CD4-positive, alpha-beta memory T cell (primary cell): Measurements from ENCODE around the gene PRSS1. TPM values are rescaled to one million over a fixed set of nuclear protein-coding genes. Genes with fewer than 3 reads are reported as not detected.
"Not testable (repeated sequence)": the region's sequence is repeated elsewhere in the genome, so short reads cannot be mapped to it uniquely, and the experiment has no call there.

Experiments
- CTCF ChIA-PET: fragments of 350-600 bp; sonication (Branson Sonifier 250); formaldehyde crosslinking; loops from one replicate; lab custom pipeline; 2021; ENCODE audit warnings: inconsistent platforms; ENCODE audit not compliant: partially characterized antibody; lab: Charles Lee
- POLR2A ChIA-PET: fragments of 350-600 bp; sonication (Branson Sonifier 250); formaldehyde crosslinking; loops from one replicate; lab custom pipeline; 2021; ENCODE audit not compliant: partially characterized antibody; lab: Charles Lee
- DNase-seq, 5 donors: peaks; one replicate each; pipeline versions ENCODE4 v3.0.0 to v3.0.0-alpha.2; 2020 to 2022; ENCODE audit warnings: mixed read lengths in 1 of 5
- H3K27ac ChIP-seq: one replicate; pipeline ENCODE4 v1.7.0; 2013; ENCODE audit warnings: low read depth, low read length
- H3K27me3 ChIP-seq: 2 replicates; pipeline ENCODE4 v1.7.0; 2013; ENCODE audit warnings: mild to moderate bottlenecking, low read length, moderate library complexity; ENCODE audit not compliant: insufficient read depth
- H3K36me3 ChIP-seq: 2 replicates; pipeline ENCODE4 v1.7.0; 2013; ENCODE audit warnings: mild to moderate bottlenecking, low read length, moderate library complexity; ENCODE audit not compliant: insufficient read depth
- H3K4me1 ChIP-seq: 2 replicates; pipeline ENCODE4 v1.7.0; 2013; ENCODE audit warnings: mild to moderate bottlenecking, low read length, moderate library complexity; ENCODE audit not compliant: insufficient read depth
- H3K4me3 ChIP-seq, 2 donors: one replicate each; pipeline ENCODE4 v1.7.0; 2013; ENCODE audit warnings: low read length in 2 of 2, mild to moderate bottlenecking in 1 of 2
- H3K9me3 ChIP-seq, 2 donors: one replicate each; pipeline ENCODE4 v1.7.0; 2013; ENCODE audit warnings: low read length in 2 of 2, control low read depth in 1 of 2; ENCODE audit not compliant: control insufficient read depth in 1 of 2
- H3K27ac Mint-ChIP-seq, 7 donors: one replicate each; pipeline ENCODE4 v1.8.0; 2020 to 2021; ENCODE audit warnings: mixed read lengths in 7 of 7, mild to moderate bottlenecking in 6 of 7, inconsistent platforms in 3 of 7, moderate library complexity in 3 of 7
- H3K27me3 Mint-ChIP-seq, 2 donors: one replicate each; pipeline ENCODE4 v1.8.0; 2020 to 2021; ENCODE audit warnings: mixed read lengths in 2 of 2
- H3K36me3 Mint-ChIP-seq, 2 donors: one replicate each; pipeline ENCODE4 v1.8.0; 2020 to 2021; ENCODE audit warnings: mixed read lengths in 2 of 2, inconsistent platforms in 1 of 2, mild to moderate bottlenecking in 1 of 2
- H3K4me1 Mint-ChIP-seq, 4 donors: one replicate each; pipeline ENCODE4 v1.8.0; 2020 to 2021; ENCODE audit warnings: mixed read lengths in 4 of 4, mild to moderate bottlenecking in 1 of 4
- H3K4me3 Mint-ChIP-seq, 8 donors: one replicate each; pipeline ENCODE4 v1.8.0; 2020 to 2021; ENCODE audit warnings: mixed read lengths in 8 of 8, mild to moderate bottlenecking in 7 of 8, moderate library complexity in 6 of 8, inconsistent platforms in 3 of 8
- H3K9me3 Mint-ChIP-seq, 8 donors: one replicate each; pipeline ENCODE4 v1.8.0; 2020 to 2021; ENCODE audit warnings: mixed read lengths in 8 of 8, mild to moderate bottlenecking in 5 of 8, inconsistent platforms in 3 of 8, moderate library complexity in 1 of 8
- intact Hi-C: fragments of 100-400 bp; cut with micrococcal nuclease; formaldehyde crosslinking; loops from one replicate; pipeline ENCODE4 v1.15.1; 2023
- polyA plus RNA-seq, 2 donors: library from polyadenylated mRNA; unstranded; fragments of 300-500 nt; fragmentation: Illumina TruSeq; gene quantifications; one replicate each; pipeline ENCODE4 v1.2.3, GENCODE V29; 2021
- total RNA-seq, 2 experiments: library from RNA; stranded (reverse); gene quantifications; one replicate each; pipeline ENCODE4 v1.2.3, GENCODE V29; 2021

Gene PRSS1
- total RNA-seq (under 1 TPM in 1 of 2 experiments, not detected in 1; 0.44 TPM), polyA plus RNA-seq (not detected)

GRCh38 chr7:142749218-142749993 lies at the start of gene PRSS1:
PRSS1 (plus strand) TSS chr7:142749472; CDS start chr7:142749485, 13 bp downstream.
- H3K27me3 ChIP-seq = no peaks in the 10 kb centered on the region
- POLR2A ChIA-PET = no interaction called here
- H3K4me3 Mint-ChIP-seq = no peak within 1 kb of the TSS
- DNase-seq = no peak
- CTCF ChIA-PET = no interaction called here
- H3K9me3 ChIP-seq = no peaks in the 10 kb centered on the region
- no peaks in the 10 kb centered on the region for H3K4me1 Mint-ChIP-seq
- no peaks in the 10 kb centered on the region for H3K27me3 Mint-ChIP-seq
- intact Hi-C loops = no loop called here
- peaks cover 0 to 2% (median 0%) of the 10 kb centered on the region in 8 donors for H3K9me3 Mint-ChIP-seq
- no peaks in the 10 kb centered on the region for H3K36me3 ChIP-seq
- no peaks in the 10 kb centered on the region for H3K4me1 ChIP-seq
- no peak within 1 kb of the TSS for H3K27ac Mint-ChIP-seq
- no peaks in the 10 kb centered on the region for H3K36me3 Mint-ChIP-seq
- H3K27ac ChIP-seq = no peak within 1 kb of the TSS
- no peak within 1 kb of the TSS for H3K4me3 ChIP-seq

DNA sequence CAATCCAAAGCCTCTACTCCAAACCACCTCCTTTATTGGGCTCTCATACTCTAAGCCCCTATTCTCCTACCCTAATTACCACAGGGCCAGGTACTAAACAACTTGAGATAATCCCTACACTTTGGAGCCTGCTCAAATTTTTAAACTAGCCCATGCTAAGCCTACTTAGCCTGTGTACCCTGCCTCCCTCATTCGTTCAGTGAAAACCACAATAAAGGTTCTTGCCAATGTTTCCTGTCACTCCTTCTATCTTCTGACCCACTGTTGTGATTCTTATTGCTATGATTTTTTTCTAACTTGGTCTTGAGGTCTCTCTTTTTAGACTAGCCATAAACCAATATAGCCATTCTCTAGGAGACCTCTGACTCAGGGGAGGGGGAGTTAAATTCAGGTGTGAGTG lies 48.3 kb upstream of the PRSS1 start:
- H3K36me3 ChIP-seq, H3K9me3 ChIP-seq, H3K27ac ChIP-seq, H3K4me3 ChIP-seq, H3K36me3 Mint-ChIP-seq, H3K9me3 Mint-ChIP-seq, intact Hi-C loops, DNase-seq, H3K27me3 ChIP-seq, H3K27me3 Mint-ChIP-seq: not testable (repeated sequence)
- CTCF ChIA-PET = interaction anchor here (1.6 kb wide), 1 partner anchor 12 kb away, joined by 7 read pairs; no protein-coding TSS in a partner anchor
- Mint-ChIP-seq H3K4me3 (peak overlapping the region in 7 of 8 donors; percentile 34 to 83 (median 72)), H3K27ac (peak overlapping the region; percentile 49 to 96 (median 91)), H3K4me1 (peaks cover 28 to 50% (median 39%) of the 10 kb centered on the region in 4 donors)
- POLR2A ChIA-PET = interaction anchor here (1.7 kb wide), 1 partner anchor 14 kb away, joined by 5 read pairs; no protein-coding TSS in a partner anchor
- H3K4me1 ChIP-seq = peaks cover 29% of the 10 kb centered on the region

DNA sequence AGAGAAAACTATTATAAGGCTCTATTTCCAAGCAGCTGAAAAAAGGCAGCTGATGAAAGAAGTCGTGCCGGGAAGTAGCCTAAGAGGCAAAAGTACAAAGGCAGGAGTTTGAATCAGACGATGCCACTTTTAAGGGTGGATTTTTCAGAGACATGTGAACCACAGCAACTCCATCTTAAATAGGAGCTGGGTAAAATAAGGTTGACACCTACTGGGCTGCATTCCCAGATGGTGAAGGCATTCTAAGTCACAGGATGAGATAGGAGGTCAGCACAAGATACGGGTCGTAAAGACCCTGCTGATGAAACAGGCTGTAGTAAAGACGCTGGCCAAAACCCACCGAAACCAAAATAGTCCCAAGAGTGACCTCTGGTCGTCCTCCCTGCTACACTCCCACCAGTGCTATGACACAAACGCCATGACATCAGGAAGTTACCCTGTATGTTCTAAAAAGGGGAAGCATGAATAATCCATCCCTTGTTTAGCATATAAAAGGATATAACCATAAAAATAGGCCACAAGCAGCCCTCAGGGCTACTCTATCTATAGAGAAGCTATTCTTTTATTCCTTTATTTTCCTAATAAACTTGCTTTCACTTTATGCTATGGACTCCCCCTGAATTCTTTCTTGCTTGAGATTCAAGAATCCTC lies 45.5 kb upstream of the PRSS1 start:
- intact Hi-C loops = no loop called here
- no peak for DNase-seq
- ChIA-PET CTCF (no interaction called here), POLR2A (no interaction called here)
- H3K4me3 Mint-ChIP-seq = no peak overlapping the region
- H3K4me3 ChIP-seq = no peak overlapping the region
- no peaks in the 10 kb centered on the region for H3K36me3 Mint-ChIP-seq
- no peaks in the 10 kb centered on the region for H3K27me3 ChIP-seq
- H3K36me3 ChIP-seq = no peaks in the 10 kb centered on the region
- H3K9me3 Mint-ChIP-seq = no peaks in the 10 kb centered on the region
- H3K27ac ChIP-seq = no peak overlapping the region
- no peaks in the 10 kb centered on the region for H3K9me3 ChIP-seq
- peak overlapping the region in 1 of 7 donors; percentile 10 for H3K27ac Mint-ChIP-seq
- H3K4me1 ChIP-seq = peaks cover 33% of the 10 kb centered on the region
- H3K4me1 Mint-ChIP-seq = peaks cover 25 to 49% (median 36%) of the 10 kb centered on the region in 4 donors
- no peaks in the 10 kb centered on the region for H3K27me3 Mint-ChIP-seq

GRCh38 chr7:142708726-142709125 lies 40.5 kb upstream of the PRSS1 start:
- H3K4me3 ChIP-seq, H3K27me3 Mint-ChIP-seq, DNase-seq, POLR2A ChIA-PET, H3K27ac ChIP-seq, H3K27me3 ChIP-seq, intact Hi-C loops, H3K36me3 Mint-ChIP-seq, H3K9me3 Mint-ChIP-seq, H3K36me3 ChIP-seq, H3K9me3 ChIP-seq: not testable (repeated sequence)
- peaks cover 46% of the 10 kb centered on the region for H3K4me1 ChIP-seq
- Mint-ChIP-seq H3K4me1 (peaks cover 19 to 50% (median 40%) of the 10 kb centered on the region in 4 donors), H3K27ac (peak overlapping the region in 5 of 7 donors; percentile 38 to 86 (median 73)), H3K4me3 (peak overlapping the region in 5 of 8 donors; percentile 6 to 55 (median 35))
- CTCF ChIA-PET = interaction anchor here (2.1 kb wide), 1 partner anchor 74 kb away, joined by 6 read pairs; no protein-coding TSS in a partner anchor

GRCh38 chr7:142709921-142710320 lies 39.4 kb upstream of the PRSS1 start:
- no peak overlapping the region for H3K27ac ChIP-seq
- Mint-ChIP-seq H3K27me3 (no peaks in the 10 kb centered on the region), H3K9me3 (no peaks in the 10 kb centered on the region), H3K36me3 (no peaks in the 10 kb centered on the region), H3K4me3 (peak overlapping the region in 5 of 8 donors; percentile 3 to 36 (median 17)), H3K27ac (peak overlapping the region in 6 of 7 donors; percentile 62 to 89 (median 85)), H3K4me1 (peaks cover 23 to 61% (median 48%) of the 10 kb centered on the region in 4 donors)
- H3K4me3 ChIP-seq = no peak overlapping the region
- H3K27me3 ChIP-seq = no peaks in the 10 kb centered on the region
- peaks cover 58% of the 10 kb centered on the region for H3K4me1 ChIP-seq
- CTCF ChIA-PET = interaction anchor here (1.5 kb wide), 1 partner anchor 21 kb away, joined by 3 read pairs; no protein-coding TSS in a partner anchor
- POLR2A ChIA-PET = no interaction called here
- H3K9me3 ChIP-seq = no peaks in the 10 kb centered on the region
- no peak for DNase-seq
- intact Hi-C loops = loop anchor here (5.0 to 10.0 kb wide), 2 partner anchors 43 to 75 kb away; no protein-coding TSS in a partner anchor
- H3K36me3 ChIP-seq = no peaks in the 10 kb centered on the region

- Mint-ChIP-seq H3K27ac (peak overlapping the region; percentile 85 to 95 (median 93)), H3K4me1 (peaks cover 25 to 72% (median 55%) of the 10 kb centered on the region in 4 donors), H3K9me3 (no peaks in the 10 kb centered on the region), H3K4me3 (peak overlapping the region in 4 of 8 donors; percentile 17 to 92 (median 88)), H3K27me3 (no peaks in the 10 kb centered on the region), H3K36me3 (no peaks in the 10 kb centered on the region)
- no peak for DNase-seq
- no peaks in the 10 kb centered on the region for H3K27me3 ChIP-seq
- H3K36me3 ChIP-seq = no peaks in the 10 kb centered on the region
- ChIA-PET POLR2A (interaction anchor here (1.9 to 8.1 kb wide), 3 partner anchors 11 to 86 kb away, joined by 4 to 117 read pairs (median 71); no protein-coding TSS in a partner anchor), CTCF (interaction anchor here (1.3 to 7.1 kb wide), 3 partner anchors 22 to 105 kb away, joined by 3 to 83 read pairs (median 3); no protein-coding TSS in a partner anchor)
- intact Hi-C loops = loop anchor here (5.0 to 10.0 kb wide), 2 partner anchors 44 to 76 kb away; no protein-coding TSS in a partner anchor
- H3K9me3 ChIP-seq = no peaks in the 10 kb centered on the region
- no peak overlapping the region for H3K4me3 ChIP-seq
- H3K4me1 ChIP-seq = peaks cover 70% of the 10 kb centered on the region
- no peak overlapping the region for H3K27ac ChIP-seq
Observed at GRCh38 chr7:142711196-142711595, 38.1 kb upstream of the PRSS1 start.
